ENCODE results near the gene SHC2.
"Not testable (repeated sequence)": the region's sequence is repeated elsewhere in the genome, so short reads cannot be mapped to it uniquely, and the experiment has no call there.

The SHC2 gene

GRCh38 chr19:387777-388176 is 73.1 kb downstream of the SHC2 start:
- no peak for DNase-seq

GRCh38 chr19:386632-387301 is 74.1 kb downstream of the SHC2 start:
- DNase-seq = not testable (repeated sequence)

- not testable (repeated sequence) for DNase-seq
These were observed 74.6 kb downstream of the SHC2 start for GRCh38 chr19:386189-386588.

- DNase-seq = no peak
These were observed 76.0 kb downstream of the SHC2 start for GRCh38 chr19:384799-385169.

- DNase-seq = no peak
These were observed 76.7 kb downstream of the SHC2 start for GRCh38 chr19:383922-384798.

GRCh38 chr19:383040-383439 is 77.8 kb downstream of the SHC2 start:
- no peak for DNase-seq

- DNase-seq = not testable (repeated sequence)
These were observed 78.3 kb downstream of the SHC2 start for GRCh38 chr19:382578-382977.

- not testable (repeated sequence) for DNase-seq
These were observed 78.9 kb downstream of the SHC2 start for GRCh38 chr19:381901-382300.

- DNase-seq = not testable (repeated sequence)
These were observed 80.1 kb downstream of the SHC2 start for GRCh38 chr19:380618-381219.

- DNase-seq = no peak
These were observed 81.0 kb downstream of the SHC2 start for GRCh38 chr19:379796-380195.

- DNase-seq = no peak
These were observed 82.1 kb downstream of the SHC2 start for GRCh38 chr19:378706-379105.

- DNase-seq = no peak
These were observed 82.8 kb downstream of the SHC2 start for GRCh38 chr19:377801-378581.

- no peak for DNase-seq
These were observed 84.7 kb downstream of the SHC2 start for GRCh38 chr19:376111-376470.

- DNase-seq = no peak
These were observed 85.3 kb downstream of the SHC2 start for GRCh38 chr19:375395-376110.

- DNase-seq = no peak
These were observed 86.0 kb downstream of the SHC2 start for GRCh38 chr19:374886-375235.

- no peak for DNase-seq
These were observed 86.5 kb downstream of the SHC2 start for GRCh38 chr19:374183-374885.

- no peak for DNase-seq
These were observed 87.2 kb downstream of the SHC2 start for GRCh38 chr19:373391-374182.

- DNase-seq = no peak
These were observed 88.4 kb downstream of the SHC2 start for GRCh38 chr19:372306-372890.

GRCh38 chr19:371501-372168 is 89.2 kb downstream of the SHC2 start:
- DNase-seq = no peak
